Activated CD8-positive, alpha-beta memory T cell treated with anti-CD3 and anti-CD28 coated beads, Interleukin-2, amount 50 U/mL, for 24 hours (primary cell): ENCODE results near the gene ADGRB3.

Experiments
- DNase-seq: peaks from one replicate; pipeline ENCODE4 v3.0.0-alpha.2; 2020; ENCODE audit errors: extremely low read depth

ADGRB3 gene

GRCh38 chr6:69314531-69314930, 679.4 kb downstream of the ADGRB3 start:
- no peak for DNase-seq

- DNase-seq: no peak
These were observed 696.8 kb downstream of the ADGRB3 start for GRCh38 chr6:69331886-69332285.

DNA sequence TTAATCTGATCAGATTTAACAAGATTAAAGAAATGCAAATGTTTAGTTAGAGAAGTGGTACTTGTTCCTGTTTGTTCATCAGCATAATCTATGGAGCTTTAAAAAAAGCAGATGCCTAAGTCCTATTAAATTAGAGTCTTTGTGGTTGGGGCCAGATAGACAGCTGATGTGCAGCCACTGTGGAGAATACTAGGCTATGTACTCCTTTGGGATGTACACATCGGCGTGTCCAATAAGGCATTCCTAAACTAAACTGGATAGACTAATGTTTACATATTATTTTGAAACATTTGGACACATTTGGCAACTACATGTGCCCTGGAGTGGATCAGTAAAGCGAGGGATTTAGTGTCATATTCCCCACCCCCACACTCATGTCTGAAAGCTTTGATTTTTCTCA, 702.2 kb downstream of the ADGRB3 start:
- DNase-seq: no peak

- DNase-seq: no peak
These were observed 703.5 kb downstream of the ADGRB3 start for GRCh38 chr6:69338431-69339162.

DNA sequence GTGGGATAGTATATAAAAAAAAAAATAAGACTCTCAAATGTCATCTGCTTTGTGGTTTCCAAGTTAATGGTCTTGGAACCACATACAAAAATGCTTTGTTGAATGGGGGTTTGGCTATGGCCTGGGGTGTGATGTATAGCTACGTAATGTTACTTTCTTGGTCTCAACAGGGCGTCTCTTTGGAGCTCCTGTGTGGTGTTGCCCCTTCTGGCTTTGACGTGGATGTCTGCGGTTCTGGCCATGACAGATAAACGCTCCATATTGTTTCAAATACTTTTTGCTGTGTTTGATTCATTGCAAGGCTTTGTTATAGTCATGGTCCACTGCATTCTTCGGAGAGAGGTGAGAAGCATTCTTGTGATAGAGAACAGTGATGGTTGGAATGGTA, 704.1 kb downstream of the ADGRB3 start:
- no peak for DNase-seq

GRCh38 chr6:69340196-69340595, 705.1 kb downstream of the ADGRB3 start:
- DNase-seq: no peak

GRCh38 chr6:69343851-69344250, 708.8 kb downstream of the ADGRB3 start:
- no peak for DNase-seq

DNA sequence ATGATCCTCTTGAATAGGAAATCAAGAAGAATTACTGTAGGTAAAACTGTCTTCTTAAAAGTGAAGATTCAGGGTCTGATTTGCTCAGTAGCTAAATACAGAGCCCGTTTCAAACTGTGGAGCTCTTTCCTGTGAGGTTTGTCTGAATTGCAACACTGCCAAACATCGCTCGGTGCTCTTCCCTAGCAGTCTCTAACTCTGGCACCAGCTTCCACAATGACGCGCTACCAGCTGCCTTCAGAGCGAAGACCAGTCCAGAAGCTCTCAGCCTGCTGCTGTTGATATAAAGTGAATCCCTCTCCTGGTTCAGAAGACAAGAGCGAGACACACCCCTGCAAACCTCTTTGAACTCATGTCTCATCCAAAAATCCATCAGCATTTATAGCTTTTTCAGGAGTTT, 714.7 kb downstream of the ADGRB3 start:
- DNase-seq: no peak

- no peak for DNase-seq
These were observed 727.1 kb downstream of the ADGRB3 start for GRCh38 chr6:69362209-69362608.

GRCh38 chr6:69366831-69367230, 731.7 kb downstream of the ADGRB3 start:
- no peak for DNase-seq

DNA sequence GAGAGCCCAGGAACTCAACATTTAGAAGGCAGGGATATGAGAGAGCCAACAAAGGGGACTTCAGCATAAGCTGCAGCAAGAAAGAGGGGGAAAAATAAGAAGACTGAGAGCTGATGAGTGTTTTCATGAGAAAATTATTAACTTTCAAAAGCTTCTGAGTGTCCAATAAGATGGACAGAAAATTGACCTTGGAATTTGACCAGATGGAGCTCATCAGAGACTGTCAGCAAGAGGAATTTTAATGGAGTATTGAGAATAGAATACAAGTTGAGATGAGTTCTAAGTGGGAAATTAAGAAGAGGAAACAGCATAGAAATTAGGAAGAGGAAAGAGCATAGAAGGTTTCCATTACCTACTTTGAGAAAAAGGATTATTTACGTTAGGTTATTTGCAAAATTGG, 733.5 kb downstream of the ADGRB3 start:
- no peak for DNase-seq

DNA sequence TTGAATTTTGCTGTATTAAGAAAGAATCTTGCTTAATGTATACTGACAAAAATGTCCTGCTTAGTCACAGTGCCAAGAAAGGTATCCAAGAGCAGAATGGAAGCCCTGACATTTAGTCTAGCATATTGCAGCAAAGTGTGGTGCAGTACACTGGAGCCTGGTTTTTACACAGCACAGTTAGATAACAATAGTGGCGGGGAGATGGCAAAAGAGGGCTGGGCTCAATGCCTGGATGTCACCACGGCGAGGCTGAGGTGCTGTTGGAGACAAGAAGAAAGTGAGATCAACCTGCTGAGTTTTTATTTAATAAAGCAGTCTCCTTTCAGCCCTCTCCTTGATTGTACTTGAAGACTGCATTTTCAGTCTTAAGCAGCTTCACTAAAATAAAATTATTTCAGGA, 735.7 kb downstream of the ADGRB3 start:
- no peak for DNase-seq

GRCh38 chr6:69378326-69378725, 743.2 kb downstream of the ADGRB3 start:
- no peak for DNase-seq

- no peak for DNase-seq
These were observed 744.4 kb downstream of the ADGRB3 start for GRCh38 chr6:69379518-69379917.

- DNase-seq: no peak
These were observed 748.5 kb downstream of the ADGRB3 start for GRCh38 chr6:69383627-69384026.

GRCh38 chr6:69386426-69386825, 751.3 kb downstream of the ADGRB3 start:
- no peak for DNase-seq

GRCh38 chr6:69390125-69390524, 755.0 kb downstream of the ADGRB3 start:
- DNase-seq: no peak

- DNase-seq: no peak
These were observed 756.0 kb downstream of the ADGRB3 start for GRCh38 chr6:69391106-69391505.

GRCh38 chr6:69392745-69393144, 757.7 kb downstream of the ADGRB3 start:
- DNase-seq: no peak

DNA sequence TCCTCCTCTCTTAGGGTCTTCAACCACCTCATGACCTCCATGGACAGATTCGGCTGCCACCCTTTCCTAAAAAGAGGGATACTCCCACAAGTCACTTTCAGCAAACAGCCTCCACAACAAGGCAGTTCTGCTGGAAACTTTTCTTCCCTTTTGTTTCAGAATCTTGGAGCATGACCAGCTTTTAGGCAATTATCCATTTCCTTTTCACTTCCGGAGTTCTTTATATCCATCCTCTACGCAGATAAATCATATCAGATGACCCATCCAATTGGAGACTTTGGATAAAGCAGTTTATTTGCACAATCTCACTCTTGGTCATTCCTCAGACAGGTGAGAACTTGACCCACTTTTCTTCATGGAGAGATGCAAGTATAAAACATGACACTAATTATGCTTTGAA, 763.2 kb downstream of the ADGRB3 start:
- no peak for DNase-seq

DNA sequence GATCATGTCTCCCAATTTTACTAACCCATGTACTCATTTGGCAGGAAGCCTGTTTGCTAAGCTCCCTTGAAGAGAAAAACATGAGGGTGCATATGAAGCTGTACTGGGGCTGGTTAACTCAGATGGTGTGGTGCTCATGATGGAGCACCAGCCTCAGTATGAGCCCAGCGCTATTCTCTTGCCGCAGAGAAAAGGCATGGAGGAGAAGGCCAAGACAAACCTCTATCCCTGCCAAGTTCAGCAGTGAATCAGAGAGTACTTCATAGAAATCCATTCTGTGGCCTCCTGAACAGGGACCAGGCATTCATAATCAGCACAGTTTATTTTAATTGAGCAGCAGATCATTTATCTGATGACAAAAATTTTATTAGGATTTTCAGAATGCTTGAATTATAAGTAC, 763.6 kb downstream of the ADGRB3 start:
- no peak for DNase-seq

GRCh38 chr6:69408886-69409285, 773.8 kb downstream of the ADGRB3 start:
- DNase-seq: no peak

DNA sequence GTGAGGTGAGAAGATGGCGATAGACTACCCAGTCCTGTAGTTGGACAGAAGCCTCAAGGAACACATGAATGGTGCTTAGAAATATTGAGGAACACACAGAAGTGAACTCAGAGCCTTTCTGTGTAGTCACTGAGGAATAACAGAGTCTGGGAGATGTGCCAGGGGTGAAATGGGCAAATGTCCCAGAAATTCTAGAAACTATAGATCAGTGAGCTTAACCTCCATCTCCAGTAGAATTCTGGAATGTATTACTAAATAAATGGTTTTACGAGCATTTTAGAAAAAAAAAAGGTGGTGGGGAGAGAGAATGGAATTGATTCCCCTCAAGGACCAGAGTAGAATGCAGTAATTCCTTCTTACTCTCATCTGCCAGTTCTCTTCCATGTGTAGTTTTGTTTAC, 781.7 kb downstream of the ADGRB3 start:
- no peak for DNase-seq

DNA sequence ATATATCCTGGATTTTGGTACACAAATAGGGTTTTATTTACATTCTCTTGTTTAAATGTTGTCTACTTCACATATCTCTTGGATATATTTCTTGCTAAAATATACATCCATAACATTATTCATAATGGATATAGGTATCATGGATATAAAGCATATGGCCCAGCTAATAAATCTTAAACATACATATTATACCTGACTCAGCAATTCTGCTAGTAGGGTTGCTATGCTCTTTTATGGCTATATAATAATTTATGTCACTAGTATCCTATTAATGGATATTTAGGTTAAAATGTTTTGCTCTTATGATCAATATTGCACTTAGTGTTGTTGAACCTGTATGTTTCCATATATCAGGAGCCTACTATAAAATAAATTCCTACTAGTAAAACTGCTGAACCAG, 786.2 kb downstream of the ADGRB3 start:
- DNase-seq: no peak
